ENCODE measurements around the gene STOM. TPM values are rescaled to one million over a fixed set of nuclear protein-coding genes. Genes with fewer than 3 reads are reported as not detected.

STOM gene
- total and polyA plus RNA-seq, 2 of the 8 experiments (the other 6 are each of a cell fraction or from before 2014, with no cell fraction given): 25.2 to 60.4 TPM

- TF ChIP-seq BRCA1 (IDR thresholded peaks at IDR 0.05; ENCODE audit: low read depth, low read length) (no peak), TBP (IDR thresholded peaks at IDR 0.05; ENCODE audit: low read depth, low read length) (no peak), CTBP2 (IDR thresholded peaks at IDR 0.05; ENCODE audit: borderline replicate concordance, insufficient read depth, insufficient read length, low read length) (no peak)
Observed at GRCh38 chr9:121326901-121327613, 43.0 kb downstream of the STOM start (continued).
